GM12878 (cell line): ENCODE measurements around the gene CCSER2. TPM values are rescaled to one million over a fixed set of nuclear protein-coding genes. Genes with fewer than 3 reads are reported as not detected.
A peak's percentile ranks its signal among the peaks of the same experiment; 100 is the strongest.

Source experiments
- ATAC-seq: fragments of 200-7000 bp; cut with Tn5 transposase; 3 replicates; pipeline ENCODE4 v1.9.1; 2020; ENCODE audit warnings: mild to moderate bottlenecking, moderate library complexity
- BruUV-seq: library from RNA; stranded (reverse); fragments of 400-500 nt; replicated peaks from 2 replicates; lab custom pipeline; 2021; lab: Mats Ljungman, UMichigan
- CTCF ChIA-PET: fragments of 300-600 bp; sonication (Branson Sonifier 250); formaldehyde crosslinking; extraction: SDS; loops from one replicate; lab custom pipeline; 2021; ENCODE audit warnings: inconsistent platforms; lab: Yijun Ruan, JAX
- POLR2A ChIA-PET: fragments of 350-600 bp; formaldehyde crosslinking; extraction: SDS; loops from one replicate; lab custom pipeline; 2021; ENCODE audit warnings: inconsistent platforms; lab: Charles Lee
- RAD21 ChIA-PET: fragments of 300-600 bp; sonication (Branson Sonifier 250); formaldehyde crosslinking; loops from one replicate; lab custom pipeline; 2023; ENCODE audit warnings: antibody characterized with exemption; ENCODE audit not compliant: unreplicated experiment; lab: Charles Lee
- SMC1A ChIA-PET: fragments of 300-600 bp; sonication (Branson Sonifier 250); formaldehyde crosslinking; loops from one replicate; lab custom pipeline; 2023; ENCODE audit not compliant: unreplicated experiment, uncharacterized antibody; lab: Charles Lee
- DNase-seq: peaks from one replicate; pipeline ENCODE4 v3.0.0-alpha.2; 2011; ENCODE audit warnings: low read depth, low spot score
- FAIRE-seq: peaks from 3 replicates; lab custom pipeline; 2011; peaks lifted over from hg19 to GRCh38; lab: Jason Lieb, UNC
- H2AFZ ChIP-seq: 2 replicates; pipeline ENCODE4 v1.6.0; 2011; ENCODE audit warnings: low read depth, low read length, control low read depth; ENCODE audit not compliant: control insufficient read depth
- H3K27ac ChIP-seq: 2 replicates; pipeline ENCODE4 v1.5.1; 2011; ENCODE audit warnings: control low read depth; ENCODE audit not compliant: control insufficient read depth, insufficient read depth
- H3K27me3 ChIP-seq, 2 experiments: replicated peaks in 1 of 2; 2 replicates each; pipeline versions ENCODE4 v1.6.0 to v1.6.1; 2011; ENCODE audit warnings: low read length in 1 of 2; ENCODE audit not compliant: control insufficient read depth in 2 of 2, insufficient read depth in 2 of 2
- H3K36me3 ChIP-seq, 2 experiments: 2 replicates each; pipeline ENCODE4 v1.5.1; 2011; ENCODE audit warnings: low read length in 1 of 2; ENCODE audit not compliant: control insufficient read depth in 2 of 2, insufficient read depth in 2 of 2
- H3K4me1 ChIP-seq: 2 replicates; pipeline ENCODE4 v1.6.1; 2011; ENCODE audit warnings: mild to moderate bottlenecking, low read length, moderate library complexity, mixed read lengths; ENCODE audit not compliant: control insufficient read depth, insufficient read depth
- H3K4me2 ChIP-seq: 2 replicates; pipeline ENCODE4 v1.6.0; 2011; ENCODE audit warnings: control low read depth; ENCODE audit not compliant: control insufficient read depth, insufficient read depth
- H3K4me3 ChIP-seq: fragments of 200-600 bp; sonication (generic); 2 replicates; pipeline ENCODE4 v1.5.1; 2016
- H3K79me2 ChIP-seq: 2 replicates; pipeline ENCODE4 v1.6.0; 2011; ENCODE audit warnings: low read length; ENCODE audit not compliant: control insufficient read depth, insufficient read depth
- H3K9ac ChIP-seq: 2 replicates; pipeline ENCODE4 v1.8.0; 2011; ENCODE audit warnings: low read length, control low read depth, mixed read lengths; ENCODE audit not compliant: control insufficient read depth, insufficient read depth
- H3K9me3 ChIP-seq: replicated peaks from 3 replicates; pipeline ENCODE4 v1.5.1; 2011; ENCODE audit warnings: mild to moderate bottlenecking, low read length; ENCODE audit not compliant: control insufficient read depth, insufficient read depth
- H4K20me1 ChIP-seq: 2 replicates; pipeline ENCODE4 v1.6.0; 2011; ENCODE audit not compliant: control insufficient read depth, insufficient read depth
- EP300 ChIP-seq, 2 experiments: fragments of 150-350 bp in 1 of 2; IDR thresholded peaks; 2 replicates each; pipeline ENCODE4 v1.6.1; 2011 to 2012; ENCODE audit warnings: low read depth in 2 of 2, low read length in 2 of 2, borderline replicate concordance in 1 of 2, improper control_type of control experiment in 1 of 2, inconsistent platforms in 1 of 2; ENCODE audit not compliant: control insufficient read depth in 1 of 2
- RAD21 ChIP-seq: IDR thresholded peaks from 2 replicates; pipeline ENCODE4 v1.6.1; 2011; ENCODE audit warnings: mild to moderate bottlenecking, low read depth, low read length, moderate library complexity; ENCODE audit not compliant: insufficient read depth
- SMC3 ChIP-seq: IDR thresholded peaks from 2 replicates; pipeline ENCODE4 v1.6.1; 2011; ENCODE audit warnings: low read length, improper control_type of control experiment, borderline replicate concordance
- YY1 ChIP-seq: IDR thresholded peaks from 2 replicates; pipeline ENCODE4 v1.6.1; 2011; ENCODE audit warnings: low read depth, mild to moderate bottlenecking, low read length
- WGBS: methylation state at CpG from one replicate; pipeline ENCODE4 v1.1.6; 2016; ENCODE audit warnings: low lambda C conversion rate; ENCODE audit not compliant: insufficient replicate concordance, insufficient coverage; ENCODE audit errors: missing lambda C conversion rate; 5-methylcytosine and 5-hydroxymethylcytosine counted together
- in situ Hi-C: fragments of 300-500 bp; cut with MboI; formaldehyde crosslinking; loops from 9 replicates; pipeline ENCODE4 v1.14.3; 2018; ENCODE audit warnings: mixed read lengths
- intact Hi-C: fragments of 100-400 bp; cut with micrococcal nuclease; formaldehyde crosslinking; loops from one replicate; pipeline ENCODE4 v1.14.2; 2022; ENCODE audit not compliant: unreplicated experiment
- polyA plus RNA-seq, 11 experiments: library from polyadenylated mRNA; depleted of rRNA in 4 of 11; unstranded in 6 of 11; stranded (reverse) in 5 of 11; fragments of >200 nt; fragmentation: Nextera tagmentation in 4 of 11; fragmentation: Illumina TruSeq in 1 of 11; extraction: Ambion mirVana in 4 of 11; extraction: Trizol in 1 of 11; gene quantifications; 1 replicate in 1 of 11; 2 replicates in 10 of 11; pipeline versions ENCODE4 v1.2.1 to v1.2.3, GENCODE V29; 2011 to 2016; ENCODE audit warnings: inconsistent platforms in 2 of 11, missing spikeins in 2 of 11, low read depth in 1 of 11
- total RNA-seq, 4 experiments: library from RNA; depleted of rRNA in 3 of 4; stranded (reverse); fragments of >200 nt in 3 of 4; fragmentation: Illumina TruSeq in 1 of 4; extraction: Trizol in 1 of 4; gene quantifications; 2 replicates each; pipeline versions ENCODE4 v1.2.1 to v1.2.3, GENCODE V29; 2013 to 2021
- TF ChIP-seq, protein P1 (sequence below): fragments of 450-650 bp; IDR thresholded peaks from 2 replicates; pipeline ENCODE4 v1.6.1; 2016; ENCODE audit warnings: mild to moderate bottlenecking
- TF ChIP-seq, protein P2 (sequence below): IDR thresholded peaks from 2 replicates; pipeline ENCODE4 v1.6.1; 2012; ENCODE audit warnings: low read length, inconsistent platforms
- TF ChIP-seq, protein P3 (sequence below): fragments of 450-650 bp; formaldehyde crosslinking; IDR thresholded peaks from 2 replicates; pipeline ENCODE4 v1.5.0; 2022; ENCODE audit warnings: mild to moderate bottlenecking, missing genetic modification characterization
- TF ChIP-seq, protein P4 (sequence below), 3 experiments: IDR thresholded peaks in 2 of 3; conservative IDR thresholded peaks in 1 of 3; 2 replicates each; pipeline ENCODE4 v1.5.1; 2011; ENCODE audit warnings: low read depth in 3 of 3, low read length in 3 of 3, mild to moderate bottlenecking in 3 of 3, control low read depth in 2 of 3, moderate library complexity in 2 of 3, inconsistent platforms in 1 of 3, mixed read lengths in 1 of 3; ENCODE audit not compliant: control insufficient read depth in 2 of 3, insufficient read depth in 1 of 3; ENCODE audit errors: extremely low read depth in 1 of 3
- TF ChIP-seq, protein P5 (sequence below): fragments of 450-650 bp; IDR thresholded peaks from 2 replicates; pipeline ENCODE4 v1.6.1; 2017; ENCODE audit warnings: mild to moderate bottlenecking, low read depth, inconsistent platforms; ENCODE audit not compliant: poor library complexity, severe bottlenecking

The CCSER2 gene
- total and polyA plus RNA-seq, 10 of the 15 experiments (the other 5 are each of a cell fraction or from before 2014, with no cell fraction given), result 4.7 to 18.8 (median 13.2) TPM

DNA sequence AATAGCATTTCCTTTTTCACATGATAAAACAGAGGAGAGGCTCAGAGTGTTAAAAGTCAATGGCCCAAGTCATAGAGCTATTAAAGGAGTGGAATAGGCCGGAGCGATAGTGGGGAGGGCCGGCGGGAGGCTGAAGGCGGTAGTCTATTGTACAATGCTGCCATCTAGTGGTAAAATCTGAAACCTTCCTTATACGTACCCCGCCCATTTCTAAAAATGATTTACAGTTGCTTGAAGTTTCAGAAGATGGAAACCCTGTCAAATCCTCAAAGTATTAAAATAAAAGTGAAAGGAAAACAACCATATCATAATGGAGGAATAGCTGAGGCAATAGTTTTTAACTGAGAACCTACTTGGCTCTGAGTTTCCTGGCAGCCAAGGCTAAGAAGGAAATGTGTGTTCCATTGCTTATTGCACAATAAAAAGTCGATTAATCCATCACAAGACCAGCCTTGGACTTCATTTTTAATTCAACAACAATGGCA, 209.1 kb downstream of the CCSER2 start:
- ChIA-PET RAD21 (interaction anchor here (0.6 to 4.4 kb wide), 16 partner anchors 14 to 284 kb away, joined by 3 to 74 read pairs (median 4); partner anchors contain the start of gene CCSER2), POLR2A (interaction anchor here (0.6 kb wide), 2 partner anchors 42 to 210 kb away, joined by 3 to 5 read pairs; no protein-coding TSS in a partner anchor), SMC1A (interaction anchor here (0.6 to 7.3 kb wide), 24 partner anchors 12 to 278 kb away, joined by 3 to 72 read pairs (median 4); no protein-coding TSS in a partner anchor), CTCF (interaction anchor here (0.6 to 8.2 kb wide), 54 partner anchors 11 to 322 kb away, joined by 3 to 228 read pairs (median 4); partner anchors contain the start of gene CCSER2)
- H3K4me1 ChIP-seq, result no peaks in the 10 kb centered on the region
- TF ChIP-seq EP300 (IDR thresholded peaks at IDR 0.05; ENCODE audit: borderline replicate concordance in 1 of 2, control insufficient read depth in 1 of 2, low read depth in 2 of 2, low read length in 2 of 2), result no peak
- TF ChIP-seq, protein P1, sequence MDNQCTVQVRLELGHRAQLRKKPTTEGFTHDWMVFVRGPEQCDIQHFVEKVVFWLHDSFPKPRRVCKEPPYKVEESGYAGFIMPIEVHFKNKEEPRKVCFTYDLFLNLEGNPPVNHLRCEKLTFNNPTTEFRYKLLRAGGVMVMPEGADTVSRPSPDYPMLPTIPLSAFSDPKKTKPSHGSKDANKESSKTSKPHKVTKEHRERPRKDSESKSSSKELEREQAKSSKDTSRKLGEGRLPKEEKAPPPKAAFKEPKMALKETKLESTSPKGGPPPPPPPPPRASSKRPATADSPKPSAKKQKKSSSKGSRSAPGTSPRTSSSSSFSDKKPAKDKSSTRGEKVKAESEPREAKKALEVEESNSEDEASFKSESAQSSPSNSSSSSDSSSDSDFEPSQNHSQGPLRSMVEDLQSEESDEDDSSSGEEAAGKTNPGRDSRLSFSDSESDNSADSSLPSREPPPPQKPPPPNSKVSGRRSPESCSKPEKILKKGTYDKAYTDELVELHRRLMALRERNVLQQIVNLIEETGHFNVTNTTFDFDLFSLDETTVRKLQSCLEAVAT, result no peak
- TF ChIP-seq SMC3, result peak; percentile 82
- TF ChIP-seq, protein P2, sequence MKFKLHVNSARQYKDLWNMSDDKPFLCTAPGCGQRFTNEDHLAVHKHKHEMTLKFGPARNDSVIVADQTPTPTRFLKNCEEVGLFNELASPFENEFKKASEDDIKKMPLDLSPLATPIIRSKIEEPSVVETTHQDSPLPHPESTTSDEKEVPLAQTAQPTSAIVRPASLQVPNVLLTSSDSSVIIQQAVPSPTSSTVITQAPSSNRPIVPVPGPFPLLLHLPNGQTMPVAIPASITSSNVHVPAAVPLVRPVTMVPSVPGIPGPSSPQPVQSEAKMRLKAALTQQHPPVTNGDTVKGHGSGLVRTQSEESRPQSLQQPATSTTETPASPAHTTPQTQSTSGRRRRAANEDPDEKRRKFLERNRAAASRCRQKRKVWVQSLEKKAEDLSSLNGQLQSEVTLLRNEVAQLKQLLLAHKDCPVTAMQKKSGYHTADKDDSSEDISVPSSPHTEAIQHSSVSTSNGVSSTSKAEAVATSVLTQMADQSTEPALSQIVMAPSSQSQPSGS, result no peak
- TF ChIP-seq, protein P3, sequence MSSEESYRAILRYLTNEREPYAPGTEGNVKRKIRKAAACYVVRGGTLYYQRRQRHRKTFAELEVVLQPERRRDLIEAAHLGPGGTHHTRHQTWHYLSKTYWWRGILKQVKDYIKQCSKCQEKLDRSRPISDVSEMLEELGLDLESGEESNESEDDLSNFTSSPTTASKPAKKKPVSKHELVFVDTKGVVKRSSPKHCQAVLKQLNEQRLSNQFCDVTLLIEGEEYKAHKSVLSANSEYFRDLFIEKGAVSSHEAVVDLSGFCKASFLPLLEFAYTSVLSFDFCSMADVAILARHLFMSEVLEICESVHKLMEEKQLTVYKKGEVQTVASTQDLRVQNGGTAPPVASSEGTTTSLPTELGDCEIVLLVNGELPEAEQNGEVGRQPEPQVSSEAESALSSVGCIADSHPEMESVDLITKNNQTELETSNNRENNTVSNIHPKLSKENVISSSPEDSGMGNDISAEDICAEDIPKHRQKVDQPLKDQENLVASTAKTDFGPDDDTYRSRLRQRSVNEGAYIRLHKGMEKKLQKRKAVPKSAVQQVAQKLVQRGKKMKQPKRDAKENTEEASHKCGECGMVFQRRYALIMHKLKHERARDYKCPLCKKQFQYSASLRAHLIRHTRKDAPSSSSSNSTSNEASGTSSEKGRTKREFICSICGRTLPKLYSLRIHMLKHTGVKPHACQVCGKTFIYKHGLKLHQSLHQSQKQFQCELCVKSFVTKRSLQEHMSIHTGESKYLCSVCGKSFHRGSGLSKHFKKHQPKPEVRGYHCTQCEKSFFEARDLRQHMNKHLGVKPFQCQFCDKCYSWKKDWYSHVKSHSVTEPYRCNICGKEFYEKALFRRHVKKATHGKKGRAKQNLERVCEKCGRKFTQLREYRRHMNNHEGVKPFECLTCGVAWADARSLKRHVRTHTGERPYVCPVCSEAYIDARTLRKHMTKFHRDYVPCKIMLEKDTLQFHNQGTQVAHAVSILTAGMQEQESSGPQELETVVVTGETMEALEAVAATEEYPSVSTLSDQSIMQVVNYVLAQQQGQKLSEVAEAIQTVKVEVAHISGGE (CRISPR knock-in tag), result no peak
- TF ChIP-seq, protein P4, sequence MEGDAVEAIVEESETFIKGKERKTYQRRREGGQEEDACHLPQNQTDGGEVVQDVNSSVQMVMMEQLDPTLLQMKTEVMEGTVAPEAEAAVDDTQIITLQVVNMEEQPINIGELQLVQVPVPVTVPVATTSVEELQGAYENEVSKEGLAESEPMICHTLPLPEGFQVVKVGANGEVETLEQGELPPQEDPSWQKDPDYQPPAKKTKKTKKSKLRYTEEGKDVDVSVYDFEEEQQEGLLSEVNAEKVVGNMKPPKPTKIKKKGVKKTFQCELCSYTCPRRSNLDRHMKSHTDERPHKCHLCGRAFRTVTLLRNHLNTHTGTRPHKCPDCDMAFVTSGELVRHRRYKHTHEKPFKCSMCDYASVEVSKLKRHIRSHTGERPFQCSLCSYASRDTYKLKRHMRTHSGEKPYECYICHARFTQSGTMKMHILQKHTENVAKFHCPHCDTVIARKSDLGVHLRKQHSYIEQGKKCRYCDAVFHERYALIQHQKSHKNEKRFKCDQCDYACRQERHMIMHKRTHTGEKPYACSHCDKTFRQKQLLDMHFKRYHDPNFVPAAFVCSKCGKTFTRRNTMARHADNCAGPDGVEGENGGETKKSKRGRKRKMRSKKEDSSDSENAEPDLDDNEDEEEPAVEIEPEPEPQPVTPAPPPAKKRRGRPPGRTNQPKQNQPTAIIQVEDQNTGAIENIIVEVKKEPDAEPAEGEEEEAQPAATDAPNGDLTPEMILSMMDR (IDR thresholded peaks at IDR 0.05 in 2 of 3, conservative IDR thresholded peaks at IDR 0.05 in 1 of 3; ENCODE audit: control insufficient read depth in 2 of 3, extremely low read depth in 1 of 3, insufficient read depth in 1 of 3, low read depth in 3 of 3, low read length in 3 of 3), result peak; percentile 57 to 89 (median 66); a peak in 5 of 6 replicates
- 0 out of 2 replicates have a peak, but pooled peaks have one; percentile 45 for TF ChIP-seq YY1
- TF ChIP-seq RAD21, result peak; percentile 80
- TF ChIP-seq, protein P5, sequence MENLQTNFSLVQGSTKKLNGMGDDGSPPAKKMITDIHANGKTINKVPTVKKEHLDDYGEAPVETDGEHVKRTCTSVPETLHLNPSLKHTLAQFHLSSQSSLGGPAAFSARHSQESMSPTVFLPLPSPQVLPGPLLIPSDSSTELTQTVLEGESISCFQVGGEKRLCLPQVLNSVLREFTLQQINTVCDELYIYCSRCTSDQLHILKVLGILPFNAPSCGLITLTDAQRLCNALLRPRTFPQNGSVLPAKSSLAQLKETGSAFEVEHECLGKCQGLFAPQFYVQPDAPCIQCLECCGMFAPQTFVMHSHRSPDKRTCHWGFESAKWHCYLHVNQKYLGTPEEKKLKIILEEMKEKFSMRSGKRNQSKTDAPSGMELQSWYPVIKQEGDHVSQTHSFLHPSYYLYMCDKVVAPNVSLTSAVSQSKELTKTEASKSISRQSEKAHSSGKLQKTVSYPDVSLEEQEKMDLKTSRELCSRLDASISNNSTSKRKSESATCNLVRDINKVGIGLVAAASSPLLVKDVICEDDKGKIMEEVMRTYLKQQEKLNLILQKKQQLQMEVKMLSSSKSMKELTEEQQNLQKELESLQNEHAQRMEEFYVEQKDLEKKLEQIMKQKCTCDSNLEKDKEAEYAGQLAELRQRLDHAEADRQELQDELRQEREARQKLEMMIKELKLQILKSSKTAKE, result peak; percentile 24
- intact Hi-C loops (loop anchor here (1.0 to 10.0 kb wide), 5 partner anchors 107 to 383 kb away; no protein-coding TSS in a partner anchor), in situ Hi-C loops (no loop called here)
- H3K9me3 ChIP-seq, result no peaks in the 10 kb centered on the region
- DNase-seq (no peak), ATAC-seq (peak; percentile 86), FAIRE-seq (peak; percentile 90)
- H3K27me3 ChIP-seq, result no peaks in the 10 kb centered on the region; a peak in 1 of 4 replicates
- H4K20me1 ChIP-seq, result no peaks in the 10 kb centered on the region
- no peak overlapping the region for H3K27ac ChIP-seq
- no TSS peak for BruUV-seq
- H2AFZ ChIP-seq, result peak overlapping the region; percentile 8; the same call in 1 of the 2 replicates
- no peak overlapping the region for H3K4me2 ChIP-seq
- no peak overlapping the region for H3K4me3 ChIP-seq
- H3K36me3 ChIP-seq, result no peaks in the 10 kb centered on the region
- H3K79me2 ChIP-seq, result no peaks in the 10 kb centered on the region
- no peak overlapping the region for H3K9ac ChIP-seq
- 16% methylated on average over 8 of the region's 8 CpGs for WGBS
